HCT116 (cell line): ENCODE data around the gene CLEC4G. TPM values are rescaled to one million over a fixed set of nuclear protein-coding genes. Genes with fewer than 3 reads are reported as not detected.
"Not testable (repeated sequence)": the region's sequence is repeated elsewhere in the genome, so short reads cannot be mapped to it uniquely, and the experiment has no call there.

ENCODE experiments used
- ATAC-seq: fragments of 200-7000 bp; cut with Tn5 transposase; 2 replicates; pipeline ENCODE4 v1.9.1; 2020; ENCODE audit warnings: mild to moderate bottlenecking, moderate library complexity
- BruUV-seq: library from RNA; stranded (reverse); fragments of 400-500 nt; replicated peaks from 2 replicates; lab custom pipeline; 2021; lab: Mats Ljungman, UMichigan
- CTCF ChIA-PET: fragments of 300-600 bp; sonication (Branson Sonifier 250); formaldehyde crosslinking; loops from one replicate; lab custom pipeline; 2021; ENCODE audit warnings: antibody characterized with exemption; lab: Charles Lee
- POLR2A ChIA-PET: fragments of 300-600, 350-600 bp; sonication (Branson Sonifier 250); formaldehyde crosslinking; loops from one replicate; lab custom pipeline; 2021; ENCODE audit warnings: antibody characterized with exemption; lab: Charles Lee
- RAD21 ChIA-PET, 2 experiments: fragments of 300-600 bp; sonication (Branson Sonifier 250); formaldehyde crosslinking; loops; one replicate each; lab custom pipeline; 2023; ENCODE audit warnings: low total read pairs in 2 of 2; ENCODE audit not compliant: uncharacterized antibody in 2 of 2, unreplicated experiment in 2 of 2, low non-redundant PET in 1 of 2; lab: Charles Lee
- DNase-seq: peaks from one replicate; pipeline ENCODE4 v3.0.0-alpha.2; 2010; ENCODE audit warnings: low read depth, low spot score
- H2AFZ ChIP-seq: fragments of 200-600 bp; shearing (Covaris generic), sonication (generic); 2 replicates; pipeline ENCODE4 v1.6.1; 2017; ENCODE audit warnings: low read depth, mixed run types, mixed read lengths, antibody characterized with exemption, low read length; ENCODE audit not compliant: poor library complexity, severe bottlenecking
- H3K27ac ChIP-seq: 2 replicates; pipeline ENCODE4 v1.5.1; 2012; ENCODE audit warnings: low read depth, low read length
- H3K27me3 ChIP-seq: fragments of 200-600 bp; sonication (generic); 2 replicates; pipeline ENCODE4 v1.6.1; 2016; ENCODE audit warnings: mixed run types, low read length, mixed read lengths; ENCODE audit not compliant: insufficient read depth
- H3K36me3 ChIP-seq, 2 experiments: fragments of 200-500 bp in 1 of 2; fragments of 200-600 bp in 1 of 2; sonication (Bioruptor generic) in 1 of 2; sonication (generic) in 1 of 2; 2 replicates each; pipeline versions ENCODE4 v1.5.1 to v1.6.1; 2014 to 2016; ENCODE audit warnings: low read length in 2 of 2, inconsistent platforms in 1 of 2, mixed read lengths in 1 of 2, mixed run types in 1 of 2; ENCODE audit not compliant: insufficient read depth in 2 of 2, control insufficient read depth in 1 of 2
- H3K4me1 ChIP-seq, 2 experiments: fragments of 200-600 bp in 1 of 2; sonication (generic) in 1 of 2; 2 replicates each; pipeline versions ENCODE4 v1.5.1 to v1.6.1; 2012 to 2017; ENCODE audit warnings: low read length in 2 of 2, inconsistent platforms in 1 of 2, mild to moderate bottlenecking in 1 of 2, mixed read lengths in 1 of 2, mixed run types in 1 of 2, moderate library complexity in 1 of 2; ENCODE audit not compliant: insufficient read depth in 2 of 2, control insufficient read depth in 1 of 2
- H3K4me2 ChIP-seq: fragments of 200-600 bp; sonication (generic); 2 replicates; pipeline ENCODE4 v1.6.1; 2017; ENCODE audit warnings: mixed run types, low read length, mixed read lengths
- H3K4me3 ChIP-seq, 2 experiments: fragments of 200-600 bp in 1 of 2; sonication (generic) in 1 of 2; replicated peaks in 1 of 2; 2 replicates each; pipeline ENCODE4 v1.5.1; 2011 to 2016; ENCODE audit warnings: low read length in 2 of 2, control low read depth in 1 of 2, low read depth in 1 of 2, mild to moderate bottlenecking in 1 of 2, mixed read lengths in 1 of 2, mixed run types in 1 of 2
- H3K79me2 ChIP-seq: fragments of 200-600 bp; sonication (generic); 2 replicates; pipeline ENCODE4 v1.6.1; 2017; ENCODE audit warnings: mild to moderate bottlenecking, mixed run types, low read length, moderate library complexity, mixed read lengths; ENCODE audit not compliant: insufficient read depth
- H3K9ac ChIP-seq: fragments of 200-600 bp; sonication (generic); 2 replicates; pipeline ENCODE4 v1.6.1; 2016; ENCODE audit warnings: low read length, mixed read lengths
- H3K9me2 ChIP-seq: fragments of 200-600 bp; sonication (generic), shearing (Covaris generic); 2 replicates; pipeline ENCODE4 v1.6.1; 2017; ENCODE audit warnings: mixed run types, mild to moderate bottlenecking, moderate library complexity; ENCODE audit not compliant: insufficient read depth
- H3K9me3 ChIP-seq, 2 experiments: fragments of 200-500 bp in 1 of 2; fragments of 200-600 bp in 1 of 2; sonication (Bioruptor generic) in 1 of 2; sonication (generic) in 1 of 2; 2 replicates each; pipeline ENCODE4 v1.6.1; 2014 to 2017; ENCODE audit warnings: low read length in 2 of 2, mixed read lengths in 2 of 2, inconsistent platforms in 1 of 2, low read depth in 1 of 2, mild to moderate bottlenecking in 1 of 2, mixed run types in 1 of 2, moderate library complexity in 1 of 2; ENCODE audit not compliant: control insufficient read depth in 1 of 2, insufficient read depth in 1 of 2
- H4K20me1 ChIP-seq: fragments of 200-600 bp; sonication (generic), shearing (Covaris generic); 2 replicates; pipeline ENCODE4 v1.6.1; 2017; ENCODE audit warnings: mixed run types, mild to moderate bottlenecking, moderate library complexity; ENCODE audit not compliant: insufficient read depth
- CBX3 ChIP-seq: IDR thresholded peaks from 2 replicates; pipeline ENCODE4 v1.6.1; 2012; ENCODE audit warnings: low read depth
- CEBPB ChIP-seq: IDR thresholded peaks from 2 replicates; pipeline ENCODE4 v1.6.1; 2012; ENCODE audit warnings: low read depth
- EGR1 ChIP-seq: IDR thresholded peaks from 2 replicates; pipeline ENCODE4 v1.6.1; 2012; ENCODE audit warnings: low read depth
- ELF1 ChIP-seq: IDR thresholded peaks from 2 replicates; pipeline ENCODE4 v1.6.1; 2012; ENCODE audit warnings: low read depth, borderline replicate concordance
- EZH2phosphoT487 ChIP-seq: fragments of 200-600 bp; IDR thresholded peaks from 2 replicates; pipeline ENCODE4 v1.6.1; 2018; ENCODE audit warnings: antibody characterized with exemption, borderline replicate concordance
- FOSL1 ChIP-seq: IDR thresholded peaks from 2 replicates; pipeline ENCODE4 v1.6.1; 2012; ENCODE audit warnings: low read depth
- JUND ChIP-seq: IDR thresholded peaks from 2 replicates; pipeline ENCODE4 v1.6.1; 2012
- MAX ChIP-seq: IDR thresholded peaks from 2 replicates; pipeline ENCODE4 v1.6.1; 2012
- POLR2A ChIP-seq: IDR thresholded peaks from 2 replicates; pipeline ENCODE4 v1.7.0; 2011; ENCODE audit warnings: borderline replicate concordance; ENCODE audit not compliant: insufficient read depth, insufficient read length; ENCODE audit errors: extremely low read depth
- RAD21 ChIP-seq: IDR thresholded peaks from 2 replicates; pipeline ENCODE4 v1.6.1; 2012; ENCODE audit warnings: low read depth, mild to moderate bottlenecking
- REST ChIP-seq: IDR thresholded peaks from 2 replicates; pipeline ENCODE4 v1.6.1; 2012; ENCODE audit warnings: low read depth
- SIN3A ChIP-seq: IDR thresholded peaks from 2 replicates; pipeline ENCODE4 v1.6.1; 2012; ENCODE audit warnings: low read depth
- SP1 ChIP-seq: IDR thresholded peaks from 2 replicates; pipeline ENCODE4 v1.6.1; 2012; ENCODE audit warnings: low read depth
- SRF ChIP-seq: IDR thresholded peaks from 2 replicates; pipeline ENCODE4 v1.6.1; 2012; ENCODE audit warnings: low read depth
- TCF7L2 ChIP-seq: IDR thresholded peaks from 2 replicates; pipeline ENCODE4 v1.7.0; 2011; ENCODE audit warnings: borderline replicate concordance, inconsistent platforms; ENCODE audit not compliant: insufficient read depth, insufficient read length; ENCODE audit errors: extremely low read depth
- ZFX ChIP-seq: fragments of 450-650 bp; IDR thresholded peaks from 2 replicates; pipeline ENCODE4 v1.6.1; 2017
- intact Hi-C: fragments of 100-400 bp; cut with micrococcal nuclease; formaldehyde crosslinking; loops from 2 replicates; pipeline ENCODE4 v1.10.0; 2022
- total RNA-seq: library from RNA; stranded (reverse); gene quantifications from one replicate; pipeline ENCODE4 v1.2.1, GENCODE V29; 2021; ENCODE audit not compliant: unreplicated experiment
- TF ChIP-seq, protein P1 (sequence below), 3 experiments: fragments of 200-600 bp in 1 of 3; sonication (generic) in 1 of 3; IDR thresholded peaks in 2 of 3; conservative IDR thresholded peaks in 1 of 3; 2 replicates each; pipeline ENCODE4 v1.5.1; 2012 to 2017; ENCODE audit warnings: low read depth in 2 of 3, low read length in 2 of 3, antibody characterized with exemption in 1 of 3, borderline replicate concordance in 1 of 3, control low read depth in 1 of 3, mild to moderate bottlenecking in 1 of 3, mixed read lengths in 1 of 3, mixed run types in 1 of 3, moderate library complexity in 1 of 3; ENCODE audit not compliant: insufficient read depth in 1 of 3

Gene CLEC4G
- total RNA-seq, 1 experiment from 2014 or later: not detected

GRCh38 chr19:7767487-7767886 lies 35.6 kb upstream of the CLEC4G start (continued):
- TF ChIP-seq ELF1 (no peak), CEBPB (no peak), SP1 (no peak), RAD21 (no peak), CBX3 (no peak), TCF7L2 (no peak), ZFX (no peak), EZH2phosphoT487 (no peak), FOSL1 (no peak), EGR1 (no peak), SIN3A (no peak), MAX (no peak), POLR2A (no peak)
- TF ChIP-seq, protein P1, sequence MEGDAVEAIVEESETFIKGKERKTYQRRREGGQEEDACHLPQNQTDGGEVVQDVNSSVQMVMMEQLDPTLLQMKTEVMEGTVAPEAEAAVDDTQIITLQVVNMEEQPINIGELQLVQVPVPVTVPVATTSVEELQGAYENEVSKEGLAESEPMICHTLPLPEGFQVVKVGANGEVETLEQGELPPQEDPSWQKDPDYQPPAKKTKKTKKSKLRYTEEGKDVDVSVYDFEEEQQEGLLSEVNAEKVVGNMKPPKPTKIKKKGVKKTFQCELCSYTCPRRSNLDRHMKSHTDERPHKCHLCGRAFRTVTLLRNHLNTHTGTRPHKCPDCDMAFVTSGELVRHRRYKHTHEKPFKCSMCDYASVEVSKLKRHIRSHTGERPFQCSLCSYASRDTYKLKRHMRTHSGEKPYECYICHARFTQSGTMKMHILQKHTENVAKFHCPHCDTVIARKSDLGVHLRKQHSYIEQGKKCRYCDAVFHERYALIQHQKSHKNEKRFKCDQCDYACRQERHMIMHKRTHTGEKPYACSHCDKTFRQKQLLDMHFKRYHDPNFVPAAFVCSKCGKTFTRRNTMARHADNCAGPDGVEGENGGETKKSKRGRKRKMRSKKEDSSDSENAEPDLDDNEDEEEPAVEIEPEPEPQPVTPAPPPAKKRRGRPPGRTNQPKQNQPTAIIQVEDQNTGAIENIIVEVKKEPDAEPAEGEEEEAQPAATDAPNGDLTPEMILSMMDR (IDR thresholded peaks at IDR 0.05 in 2 of 3, conservative IDR thresholded peaks at IDR 0.05 in 1 of 3; ENCODE audit: borderline replicate concordance in 1 of 3, insufficient read depth in 1 of 3, low read depth in 2 of 3, low read length in 2 of 3): no peak

DNA sequence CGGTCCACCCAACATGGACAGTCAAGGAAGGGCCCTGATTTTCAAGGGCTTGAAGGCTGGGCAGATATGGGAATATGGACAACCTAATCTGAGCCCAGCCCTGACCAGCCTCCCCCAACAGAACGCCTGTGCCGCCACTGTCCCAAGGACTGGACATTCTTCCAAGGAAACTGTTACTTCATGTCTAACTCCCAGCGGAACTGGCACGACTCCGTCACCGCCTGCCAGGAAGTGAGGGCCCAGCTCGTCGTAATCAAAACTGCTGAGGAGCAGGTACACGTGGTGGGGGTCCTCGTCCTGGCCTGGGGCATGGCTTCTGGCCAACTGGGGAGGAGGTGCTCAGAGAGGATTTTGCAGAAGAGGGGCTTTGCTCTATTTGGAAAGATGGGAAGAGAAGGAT lies 34.6 kb upstream of the CLEC4G start:
- POLR2A ChIA-PET: no interaction called here
- H3K27me3 ChIP-seq: peaks cover 3% of the 10 kb centered on the region; the same call in 1 of the 2 replicates
- BruUV-seq: no TSS peak
- H3K27ac ChIP-seq: no peak overlapping the region
- H3K9me3 ChIP-seq: no peaks in the 10 kb centered on the region
- H3K4me1 ChIP-seq: no peaks in the 10 kb centered on the region
- H3K4me3 ChIP-seq: no peak overlapping the region
- H3K9ac ChIP-seq: no peak overlapping the region
- no peaks in the 10 kb centered on the region for H3K9me2 ChIP-seq
- H3K79me2 ChIP-seq: no peaks in the 10 kb centered on the region
- DNase-seq: no peak
- H2AFZ ChIP-seq: no peak overlapping the region
- no peaks in the 10 kb centered on the region for H3K36me3 ChIP-seq
- H4K20me1 ChIP-seq: no peaks in the 10 kb centered on the region
- CTCF ChIA-PET: no interaction called here
- no peak overlapping the region for H3K4me2 ChIP-seq
- RAD21 ChIA-PET: no interaction called here
- no peak for ATAC-seq
- intact Hi-C loops: no loop called here
- TF ChIP-seq JUND: no peak
- no peak for TF ChIP-seq CEBPB
- no peak for TF ChIP-seq EZH2phosphoT487
- no peak for TF ChIP-seq CBX3
- no peak for TF ChIP-seq SRF
- no peak for TF ChIP-seq REST
- TF ChIP-seq SIN3A: no peak

GRCh38 chr19:7765043-7765442 lies 33.1 kb upstream of the CLEC4G start:
- H3K9me3 ChIP-seq, H3K4me2 ChIP-seq, H2AFZ ChIP-seq, RAD21 ChIA-PET, POLR2A ChIA-PET, H3K27me3 ChIP-seq, H3K4me1 ChIP-seq, ATAC-seq, H3K36me3 ChIP-seq, H3K9ac ChIP-seq, intact Hi-C loops, H4K20me1 ChIP-seq, BruUV-seq, H3K27ac ChIP-seq, DNase-seq, CTCF ChIA-PET, H3K9me2 ChIP-seq, H3K4me3 ChIP-seq, H3K79me2 ChIP-seq: not testable (repeated sequence)
